SKM-1 treated with dmso at 0.1 percent for 144 hours (cell line): ENCODE data around the gene C1orf159.
"Not testable (repeated sequence)": the region's sequence is repeated elsewhere in the genome, so short reads cannot be mapped to it uniquely, and the experiment has no call there.

ENCODE experiments used
- DNase-seq: peaks from one replicate; lab custom pipeline; 2025; ENCODE audit not compliant: unreplicated experiment; lab: John Stamatoyannopoulos, UW

Gene C1orf159

GRCh38 chr1:1082239-1082775, 33.6 kb downstream of the C1orf159 start:
- no peak for DNase-seq

- DNase-seq: no peak
Observed at GRCh38 chr1:1081311-1082238, 34.3 kb downstream of the C1orf159 start.

GRCh38 chr1:1080951-1081310, 35.0 kb downstream of the C1orf159 start:
- DNase-seq: no peak

DNA sequence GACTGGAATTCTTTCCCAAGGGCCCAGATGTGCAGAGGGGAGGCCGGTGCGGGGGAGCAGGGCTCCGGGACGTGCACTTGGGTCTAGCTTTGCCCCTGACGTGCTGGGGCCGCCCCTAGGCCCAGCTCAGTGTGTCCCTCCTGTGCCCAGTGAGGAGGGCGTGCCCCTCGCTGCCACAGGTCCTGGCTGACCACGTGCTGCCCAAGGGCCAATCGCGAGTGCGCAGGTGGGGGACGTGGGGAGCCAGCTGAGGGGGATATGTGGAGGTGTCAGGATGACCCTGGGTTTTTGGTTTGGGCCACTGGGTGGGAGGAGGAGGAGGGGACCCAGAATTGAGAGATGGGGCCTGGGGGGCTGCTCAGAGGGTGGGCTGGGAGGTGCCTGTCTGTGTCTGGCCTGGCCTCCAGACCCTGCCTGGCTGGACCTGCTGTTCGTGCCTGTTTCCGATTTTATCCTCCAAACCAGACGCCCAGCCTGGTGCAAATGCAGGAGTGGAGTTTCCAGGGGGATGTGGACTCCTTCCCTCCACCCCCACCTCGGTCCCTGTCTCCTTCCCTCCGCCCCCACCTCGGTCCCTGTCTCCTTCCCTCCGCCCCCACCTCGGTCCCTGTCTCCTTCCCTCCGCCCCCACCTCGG, 35.6 kb downstream of the C1orf159 start:
- no peak for DNase-seq

DNA sequence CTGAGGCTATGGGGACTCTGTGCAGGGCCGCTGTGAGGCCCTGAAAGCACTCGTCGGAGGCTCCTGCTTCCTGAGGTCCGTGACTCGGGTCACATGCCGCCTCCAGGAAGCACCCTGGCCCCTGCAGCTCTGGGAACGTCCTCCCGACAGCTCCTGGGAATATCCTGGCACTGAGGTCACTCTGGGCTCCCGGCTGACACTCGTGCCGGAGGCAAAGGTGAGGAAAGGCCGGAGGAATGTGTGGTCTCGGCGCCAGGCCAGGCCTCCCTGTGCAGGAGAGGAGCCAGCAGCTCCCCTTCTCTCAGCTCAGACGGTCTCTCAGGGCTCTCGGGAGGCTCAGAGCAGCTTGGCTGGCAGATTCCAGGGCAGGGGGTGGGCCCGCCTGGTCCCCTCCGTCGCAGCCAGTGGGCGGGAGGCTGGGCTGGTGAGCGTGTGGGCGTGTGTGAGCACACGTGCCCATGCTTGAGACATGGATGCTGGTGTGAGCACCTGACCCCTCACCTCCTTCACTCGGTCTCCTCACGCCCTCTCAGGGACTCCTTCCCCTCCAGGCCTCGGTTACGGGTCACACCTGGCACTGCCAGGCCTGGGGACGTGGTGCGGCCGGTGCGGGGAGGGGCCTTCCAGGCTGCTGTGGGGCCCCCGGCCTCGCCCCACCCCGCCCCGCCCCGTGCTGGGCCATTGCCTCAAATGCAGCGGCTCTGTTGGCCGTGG, 36.3 kb downstream of the C1orf159 start:
- no peak for DNase-seq

DNA sequence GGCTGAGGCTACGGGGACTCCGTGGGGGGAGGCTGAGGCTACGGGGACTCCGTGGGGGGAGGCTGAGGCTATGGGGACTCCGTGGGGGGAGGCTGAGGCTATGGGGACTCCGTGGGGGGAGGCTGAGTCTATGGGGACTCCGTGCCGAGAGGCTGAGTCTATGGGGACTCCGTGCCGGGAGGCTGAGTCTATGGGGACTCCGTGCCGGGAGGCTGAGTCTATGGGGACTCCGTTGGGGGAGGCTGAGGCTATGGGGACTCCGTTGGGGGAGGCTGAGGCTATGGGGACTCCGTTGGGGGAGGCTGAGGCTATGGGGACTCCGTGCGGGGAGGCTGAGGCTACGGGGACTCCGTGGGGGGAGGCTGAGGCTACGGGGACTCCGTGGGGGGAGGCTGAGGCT, 38.5 kb downstream of the C1orf159 start:
- not testable (repeated sequence) for DNase-seq

DNA sequence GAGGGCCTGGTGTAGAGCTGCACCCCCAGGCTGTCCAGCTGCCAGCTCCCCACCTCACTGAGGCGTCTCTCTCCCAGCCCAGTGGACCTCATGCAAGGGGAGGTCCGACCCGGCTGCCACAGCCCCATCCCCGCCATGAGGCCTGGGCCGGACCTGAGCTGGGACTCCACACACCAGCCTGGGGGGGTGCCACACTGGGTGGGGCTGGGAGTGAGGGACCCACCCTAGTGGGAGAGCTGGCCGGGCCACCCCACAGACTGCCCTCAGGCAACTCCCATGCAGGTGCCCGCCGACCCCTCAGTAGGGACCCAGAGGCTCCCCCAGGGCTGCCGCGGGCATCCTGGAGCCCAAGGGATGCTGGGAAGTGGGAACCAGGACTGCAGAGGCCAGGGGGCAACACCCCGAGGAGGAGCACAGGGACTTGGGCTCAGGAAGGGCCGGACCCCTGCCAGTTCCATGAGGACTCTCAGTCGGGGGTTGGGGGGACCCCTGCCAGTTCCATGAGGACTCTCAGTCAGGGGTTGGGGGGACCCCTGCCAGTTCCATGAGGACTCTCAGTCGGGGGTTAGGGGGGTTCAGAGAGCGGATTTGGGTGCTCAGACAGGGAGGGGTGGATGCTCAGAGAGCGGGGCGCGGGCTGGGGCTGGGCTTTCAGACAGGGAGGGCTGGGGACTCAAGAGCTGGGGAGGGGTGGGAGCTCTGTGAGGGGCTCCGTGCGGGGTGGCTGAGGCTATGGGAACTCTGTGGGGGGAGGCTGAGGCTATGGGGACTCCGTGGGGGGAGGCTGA, 40.5 kb downstream of the C1orf159 start:
- DNase-seq: no peak

DNA sequence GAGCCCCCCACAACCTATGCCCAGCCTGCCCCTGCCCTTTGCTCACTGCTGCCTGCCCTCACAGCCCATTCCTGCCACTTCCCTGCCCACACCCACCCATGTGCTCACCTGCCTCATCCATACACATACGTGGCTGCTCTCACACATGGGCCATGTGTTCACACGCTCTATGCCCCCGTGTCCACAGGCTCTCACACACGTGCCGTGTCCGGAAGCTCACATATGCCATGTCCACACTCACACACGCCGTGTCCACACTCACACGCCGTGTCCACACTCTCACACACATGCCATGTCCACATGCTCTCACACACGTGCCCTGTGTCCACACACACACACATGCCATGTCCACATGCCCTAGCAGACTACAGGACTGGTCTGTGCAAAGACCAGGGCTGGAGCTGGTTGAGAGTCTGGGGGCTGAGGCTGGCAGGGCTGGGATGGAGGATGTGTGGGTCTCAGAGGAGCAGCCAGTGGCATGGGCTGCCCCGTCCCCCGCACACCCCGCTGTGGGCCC, 41.2 kb downstream of the C1orf159 start:
- no peak for DNase-seq

DNA sequence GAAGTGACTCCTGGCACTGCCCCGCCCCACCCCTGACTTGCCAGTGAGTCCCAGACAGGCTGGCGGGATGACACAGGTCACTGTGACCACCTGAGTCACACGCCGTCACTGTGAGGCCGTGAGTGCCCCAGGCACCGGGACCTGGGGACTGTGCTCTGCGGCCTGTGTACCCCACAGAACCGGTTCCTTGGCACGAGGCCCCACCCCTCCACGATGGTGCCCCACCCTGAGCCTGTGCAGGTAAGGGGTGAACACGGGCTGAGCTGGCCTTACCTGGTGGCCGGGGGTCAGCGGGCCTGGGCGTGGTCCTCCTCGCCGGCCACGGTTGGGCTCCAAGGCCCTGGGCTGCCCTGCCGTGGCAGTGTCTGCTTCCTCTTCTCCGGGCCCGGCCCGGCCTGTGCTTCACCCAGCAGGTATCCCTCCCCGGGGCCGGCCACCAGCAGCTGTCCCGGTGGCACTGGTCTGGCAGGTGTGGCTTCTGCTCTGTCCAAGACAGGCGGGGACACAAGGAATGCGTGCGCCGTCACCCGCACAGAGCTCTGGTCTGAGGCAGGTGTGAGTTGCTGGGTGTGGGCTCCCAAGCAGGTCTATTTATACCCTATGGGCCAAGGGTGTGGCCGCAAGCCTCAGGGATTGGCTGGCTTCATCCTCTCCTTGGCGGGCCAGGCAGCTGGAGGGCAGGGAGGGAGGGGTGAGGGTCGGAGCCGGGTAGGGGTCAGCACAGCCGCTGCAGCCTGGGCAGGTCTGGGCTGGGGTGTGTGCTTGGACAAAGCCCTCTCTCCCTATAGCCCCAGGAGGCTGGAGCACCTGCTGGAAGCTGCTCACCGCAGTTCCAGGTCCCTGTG, 41.9 kb downstream of the C1orf159 start, which contains the start of gene RNF223:
RNF223 (minus strand) TSS at position 564 of the 845 bp plus-strand sequence. CDS start 1,740 bp downstream, outside the sequence.
- no peak for DNase-seq

GRCh38 chr1:1072849-1073742, 42.8 kb downstream of the C1orf159 start:
- no peak for DNase-seq

DNA sequence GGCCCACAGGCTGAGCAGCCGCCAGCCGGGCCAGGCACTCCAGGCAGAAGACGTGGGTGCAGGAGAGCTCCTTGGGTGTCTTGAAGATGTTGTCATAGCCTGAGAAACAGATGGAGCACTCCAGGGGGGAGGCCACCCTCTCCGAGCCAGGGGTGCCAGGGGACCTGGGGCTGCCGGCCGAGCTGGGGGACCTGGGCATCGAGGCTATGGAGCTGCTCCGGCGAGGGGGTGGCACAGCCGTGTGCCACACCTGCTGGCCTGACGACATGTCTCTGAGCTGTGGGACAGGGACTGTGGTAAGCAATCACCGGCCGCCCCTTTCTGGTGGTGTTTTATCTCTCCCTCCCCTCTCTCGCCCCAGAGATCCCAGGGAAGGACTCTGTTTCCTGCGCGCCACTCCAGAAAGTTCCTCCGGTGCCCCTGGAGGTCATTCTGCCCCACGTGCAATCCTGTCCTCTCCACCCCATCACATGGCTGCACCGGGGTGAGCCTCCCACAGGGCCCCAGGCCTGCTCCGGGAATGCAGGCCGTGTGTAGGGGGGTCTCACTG, 43.5 kb downstream of the C1orf159 start:
- DNase-seq: no peak

- DNase-seq: no peak
Observed at GRCh38 chr1:1071486-1072298, 44.2 kb downstream of the C1orf159 start.

DNA sequence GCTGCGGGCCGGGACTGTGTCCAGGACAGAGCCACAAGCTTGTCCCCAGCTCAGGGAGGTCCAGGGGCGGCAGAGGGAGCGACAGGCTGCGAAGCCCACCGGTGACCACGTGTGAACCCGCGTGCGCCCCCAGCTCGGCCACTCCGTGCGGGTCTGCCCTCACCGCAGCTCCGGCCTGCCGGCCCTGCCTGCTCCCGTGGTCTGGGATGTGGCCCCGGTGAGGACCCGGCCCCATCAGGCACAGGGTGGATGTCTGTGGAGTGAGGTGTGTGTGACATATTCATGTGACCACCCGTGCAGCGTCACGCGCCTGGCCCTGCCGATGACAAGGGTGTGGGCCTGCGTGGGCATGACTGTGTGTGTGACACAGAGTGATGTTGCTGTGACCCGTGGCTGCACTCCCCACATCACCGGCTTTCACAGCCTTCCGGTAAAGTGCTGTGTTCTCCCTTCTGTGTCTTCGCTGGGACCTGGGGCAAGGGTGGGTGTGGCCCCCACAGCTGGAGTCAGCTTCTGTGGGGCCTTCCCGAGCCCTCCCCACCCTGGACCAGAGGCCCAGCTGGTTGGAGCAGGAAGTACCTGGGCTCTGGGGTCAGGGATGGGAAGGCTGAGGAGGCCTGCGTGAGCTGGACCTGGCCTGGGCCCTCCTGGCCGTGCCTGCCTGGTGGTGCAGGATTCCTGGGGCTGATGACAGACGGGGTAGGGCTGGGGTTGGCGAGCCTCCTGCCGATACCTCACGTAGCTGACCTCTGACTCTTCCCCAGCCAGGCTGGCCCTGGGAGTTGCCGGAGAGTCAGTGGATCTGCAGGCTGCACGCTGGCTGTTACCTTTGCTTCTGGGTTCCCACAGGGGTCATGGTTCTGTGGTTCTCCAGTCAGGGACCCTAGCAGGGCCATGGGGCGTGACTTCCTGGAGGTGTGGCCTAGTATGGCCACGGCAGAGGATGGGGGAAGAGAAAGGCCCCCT, 45.9 kb downstream of the C1orf159 start:
- no peak for DNase-seq

DNA sequence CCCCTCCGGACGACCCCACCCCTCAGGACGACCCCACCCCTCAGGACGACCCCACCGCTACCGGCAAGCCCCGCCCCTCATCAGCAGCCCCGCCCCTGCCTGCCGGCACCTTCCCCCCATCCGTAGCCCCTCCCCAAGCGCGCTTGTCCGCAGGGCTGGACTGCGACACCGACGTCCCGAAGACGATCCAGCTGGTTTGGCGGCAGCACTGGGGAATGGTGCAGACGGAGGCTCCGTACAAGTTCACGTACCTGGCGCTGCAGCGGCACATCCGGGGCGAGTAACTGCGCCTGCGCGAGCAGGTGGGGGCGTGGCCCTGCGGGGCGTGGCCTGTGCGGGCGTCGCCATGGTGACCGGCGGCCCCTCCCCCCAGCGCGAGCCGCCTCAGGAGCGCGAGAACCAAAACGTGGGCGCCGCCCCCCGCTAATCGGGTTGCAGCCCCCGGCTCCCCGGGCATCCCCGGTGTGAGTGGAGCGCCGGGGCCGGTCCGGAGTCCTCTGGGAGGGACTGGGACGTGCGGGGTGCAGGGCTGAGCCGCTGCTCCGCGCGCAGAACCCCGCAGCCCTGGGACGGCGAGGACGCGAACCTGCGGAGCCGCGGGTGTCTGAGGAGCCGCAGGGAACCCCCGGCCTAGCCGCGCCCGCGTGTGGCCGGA, 46.7 kb downstream of the C1orf159 start:
- DNase-seq: peak; percentile 55

- no peak for DNase-seq
Observed at GRCh38 chr1:1068517-1069055, 47.3 kb downstream of the C1orf159 start.
